Measurements from ENCODE around the gene SSTR3. TPM values are rescaled to one million over a fixed set of nuclear protein-coding genes. Genes with fewer than 3 reads are reported as not detected.
A peak's percentile ranks its signal among the peaks of the same experiment; 100 is the strongest.

Gene SSTR3
- total RNA-seq, 1 donor from 2014 or later = 0.69 TPM

DNA sequence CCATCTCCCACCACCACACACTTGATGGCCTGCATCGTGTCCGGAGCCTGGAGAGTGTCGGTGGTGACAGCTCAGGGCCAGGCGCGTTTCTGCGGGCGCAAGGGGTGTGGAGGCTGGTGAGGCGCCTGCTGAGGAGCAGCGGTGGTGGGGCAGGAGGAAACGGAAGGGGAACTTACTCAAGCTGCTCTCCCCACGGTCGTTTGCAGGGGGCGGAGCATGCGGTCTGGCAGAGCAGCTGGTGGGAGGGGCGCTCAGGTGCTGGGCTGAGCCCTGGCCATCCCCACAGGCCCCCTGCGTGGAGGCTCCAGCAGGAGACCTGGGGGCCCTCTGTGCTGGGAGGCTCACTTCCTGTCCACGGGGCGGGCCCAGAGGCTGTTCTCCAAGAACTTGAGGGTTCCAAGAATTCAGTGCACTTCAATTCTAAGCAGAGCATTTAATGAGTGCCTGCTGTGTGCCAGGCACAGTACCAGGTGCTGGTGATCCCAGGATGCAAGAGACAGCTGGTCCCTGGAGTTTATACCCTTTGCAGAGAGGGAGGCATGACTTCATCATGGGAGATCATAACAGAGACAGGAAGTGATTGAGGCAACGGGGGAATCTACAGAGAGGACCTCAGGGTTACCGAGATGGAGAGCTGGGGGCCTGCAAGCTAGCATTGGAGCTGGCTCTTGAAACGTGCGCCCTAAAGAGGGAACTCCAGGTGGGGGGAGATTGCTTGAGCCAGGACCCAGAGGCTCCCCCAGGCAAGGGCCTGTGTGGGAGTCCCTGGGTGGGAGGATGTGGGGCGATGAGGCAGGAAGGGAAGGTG lies 32.0 kb upstream of the SSTR3 start, which contains the start of gene RAC2:
Gene RAC2 (minus strand): TSS at position 156 of the 808 bp plus-strand sequence. CDS start 121 bp downstream, at position 35.
- no peak for DNase-seq (ENCODE audit: low spot score in 2 of 2, unreplicated experiment in 2 of 2)
- no peak for TF ChIP-seq CTCF (IDR thresholded peaks at IDR 0.05; ENCODE audit: unreplicated experiment)
- H3K4me3 Mint-ChIP-seq = peak within 1 kb of the TSS; percentile 47
- no peaks in the 10 kb centered on the region for H3K9me3 Mint-ChIP-seq
- H3K27me3 Mint-ChIP-seq (ENCODE audit: low read depth) = peaks cover 1% of the 10 kb centered on the region
- peaks cover 10% of the 10 kb centered on the region for H3K4me1 Mint-ChIP-seq
- H3K36me3 Mint-ChIP-seq = no peaks in the 10 kb centered on the region
- H3K27ac Mint-ChIP-seq = no peak within 1 kb of the TSS

DNA sequence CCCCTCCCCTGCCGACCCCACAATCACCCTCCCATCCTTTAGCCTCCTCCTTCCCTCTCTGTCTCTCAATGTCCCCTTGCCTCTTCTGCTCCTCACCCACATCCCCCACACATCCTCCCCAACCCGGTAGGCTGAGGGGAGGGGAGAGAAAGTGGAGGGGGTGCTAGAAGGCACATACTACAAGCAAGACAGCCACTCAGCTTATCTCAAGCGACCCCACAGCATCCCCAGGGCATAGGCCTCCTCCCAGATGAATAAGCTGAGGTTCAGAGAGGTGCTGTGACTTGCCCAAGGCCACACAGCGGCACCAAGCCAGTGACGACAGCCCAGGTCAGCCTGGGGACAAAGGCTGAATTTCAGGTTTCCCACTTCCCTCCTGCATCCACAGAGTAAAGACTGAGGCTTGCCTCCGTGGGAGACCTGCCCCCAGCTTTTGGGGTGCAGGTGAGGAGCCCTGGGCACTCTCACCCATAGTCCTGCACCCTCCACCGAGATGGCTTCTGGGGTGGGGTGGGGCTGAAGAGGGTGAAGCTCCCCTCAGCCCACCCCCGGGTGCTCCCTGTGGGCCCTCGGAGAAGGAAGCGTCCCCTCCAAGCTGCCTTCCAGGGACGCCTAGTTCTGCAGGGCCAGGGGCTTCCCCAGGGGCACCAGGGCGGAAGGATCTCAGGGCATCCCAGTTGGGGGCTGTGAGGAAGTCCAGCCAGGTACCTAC lies 31.3 kb upstream of the SSTR3 start:
- Mint-ChIP-seq H3K27me3 (ENCODE audit: low read depth) (peaks cover 4% of the 10 kb centered on the region), H3K27ac (no peak overlapping the region), H3K36me3 (no peaks in the 10 kb centered on the region), H3K9me3 (no peaks in the 10 kb centered on the region), H3K4me3 (peak overlapping the region; percentile 47), H3K4me1 (peaks cover 10% of the 10 kb centered on the region)
- TF ChIP-seq CTCF (IDR thresholded peaks at IDR 0.05; ENCODE audit: unreplicated experiment) = no peak
- DNase-seq (ENCODE audit: low spot score in 2 of 2, unreplicated experiment in 2 of 2) = no peak

DNA sequence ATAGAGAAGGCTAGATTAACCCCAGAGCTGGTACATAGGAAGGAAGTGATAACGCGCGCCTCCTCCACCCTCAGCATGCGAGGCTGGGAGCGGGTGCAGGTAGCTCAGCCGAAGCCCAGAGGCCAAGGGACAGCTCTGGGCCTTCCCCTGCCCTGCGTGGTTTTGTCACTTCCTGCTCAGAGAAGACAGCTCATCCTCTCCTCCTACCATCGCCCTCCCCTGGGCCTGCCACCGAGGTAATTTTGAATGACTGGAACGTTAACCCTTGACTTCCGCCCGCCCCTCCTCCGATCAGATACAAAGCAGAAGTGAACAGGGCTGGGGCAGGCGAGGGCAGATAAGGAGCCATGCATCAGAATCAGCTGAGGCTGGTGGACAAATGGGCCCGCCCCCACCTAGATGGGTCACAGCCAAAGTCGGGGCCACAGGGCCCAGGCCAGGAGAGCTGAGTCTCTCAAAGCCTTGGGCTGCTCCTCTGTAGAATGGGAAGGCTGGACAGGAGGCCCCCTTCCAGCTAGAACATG lies 30.2 kb upstream of the SSTR3 start:
- no peak for TF ChIP-seq CTCF (IDR thresholded peaks at IDR 0.05; ENCODE audit: unreplicated experiment)
- Mint-ChIP-seq H3K4me3 (no peak overlapping the region), H3K27ac (no peak overlapping the region), H3K27me3 (ENCODE audit: low read depth) (peaks cover 9% of the 10 kb centered on the region), H3K9me3 (no peaks in the 10 kb centered on the region), H3K36me3 (no peaks in the 10 kb centered on the region), H3K4me1 (peaks cover 15% of the 10 kb centered on the region)
- DNase-seq (ENCODE audit: low spot score in 2 of 2, unreplicated experiment in 2 of 2) = no peak

DNA sequence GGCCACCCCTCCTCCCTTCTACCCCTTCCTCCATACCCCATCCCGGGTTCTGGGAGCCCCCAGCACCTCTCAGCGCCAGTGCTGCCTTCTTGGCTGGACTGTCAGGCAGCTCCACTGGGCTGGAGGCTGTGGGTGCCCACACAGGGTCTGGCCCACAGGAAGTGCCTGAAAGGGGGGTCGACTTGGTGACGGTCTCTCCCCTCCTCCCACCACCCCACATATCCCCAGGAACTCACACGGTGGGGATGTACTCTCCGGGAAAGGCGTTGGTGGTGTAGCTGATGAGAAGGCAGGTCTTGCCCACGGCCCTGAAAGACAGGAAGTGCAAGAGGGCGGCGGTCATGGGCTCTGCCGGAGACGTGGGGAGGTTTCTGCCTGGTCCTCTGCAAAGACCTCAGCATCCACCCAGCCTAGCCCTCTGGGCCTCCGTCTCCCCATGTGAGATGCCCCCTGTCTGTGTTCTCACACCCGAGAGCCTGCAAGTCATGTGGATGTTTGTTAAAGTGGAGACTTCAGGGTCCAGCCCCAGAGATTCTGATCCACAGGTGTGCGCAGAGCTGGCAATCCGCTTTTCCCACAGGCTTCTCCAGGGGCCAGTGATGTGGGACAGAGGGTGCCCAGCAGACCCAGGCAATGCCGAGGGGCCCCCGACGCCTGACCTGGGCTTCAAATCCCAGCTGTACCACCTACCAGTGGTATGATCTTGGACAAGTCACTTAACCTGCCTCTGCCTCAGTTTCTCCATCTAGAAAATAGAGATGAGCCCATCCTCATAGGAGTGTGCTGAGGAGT lies 29.3 kb upstream of the SSTR3 start:
- Mint-ChIP-seq H3K36me3 (no peaks in the 10 kb centered on the region), H3K9me3 (no peaks in the 10 kb centered on the region), H3K4me3 (no peak overlapping the region), H3K4me1 (peaks cover 18% of the 10 kb centered on the region), H3K27me3 (ENCODE audit: low read depth) (peaks cover 12% of the 10 kb centered on the region), H3K27ac (no peak overlapping the region)
- DNase-seq (ENCODE audit: low spot score in 2 of 2, unreplicated experiment in 2 of 2) = no peak
- TF ChIP-seq CTCF (IDR thresholded peaks at IDR 0.05; ENCODE audit: unreplicated experiment) = no peak

DNA sequence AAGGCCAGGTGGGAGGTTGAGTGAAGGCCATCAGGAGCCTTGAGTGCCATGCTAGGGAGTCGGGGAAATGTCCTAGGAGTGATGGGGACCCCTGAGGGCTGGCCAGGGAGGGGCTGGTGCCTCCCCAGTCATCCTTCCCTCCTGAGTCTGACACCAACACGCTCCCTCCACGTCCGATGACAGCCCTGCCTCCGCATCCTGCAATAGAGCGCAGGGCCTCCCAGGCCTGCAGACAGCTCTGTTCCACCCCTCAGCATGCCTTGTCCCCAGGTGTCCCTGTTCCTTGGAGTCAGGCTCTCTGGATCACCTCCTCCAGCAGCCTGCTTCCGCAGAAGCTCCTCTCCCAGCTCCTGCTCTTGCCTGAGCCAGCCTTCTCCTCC lies 28.7 kb upstream of the SSTR3 start:
- Mint-ChIP-seq H3K36me3 (no peaks in the 10 kb centered on the region), H3K9me3 (no peaks in the 10 kb centered on the region), H3K4me1 (peaks cover 18% of the 10 kb centered on the region), H3K27me3 (ENCODE audit: low read depth) (peaks cover 12% of the 10 kb centered on the region), H3K27ac (no peak overlapping the region), H3K4me3 (no peak overlapping the region)
- no peak for TF ChIP-seq CTCF (IDR thresholded peaks at IDR 0.05; ENCODE audit: unreplicated experiment)
- DNase-seq (ENCODE audit: low spot score in 2 of 2, unreplicated experiment in 2 of 2) = no peak
